Ovary (tissue), 9 donors: Measurements from ENCODE around the gene AMBRA1. TPM values are rescaled to one million over a fixed set of nuclear protein-coding genes. Genes with fewer than 3 reads are reported as not detected.

Experiments used
- DNase-seq, 5 donors: peaks; one replicate each; pipeline ENCODE4 v3.0.0-alpha.2; 2019 to 2020
- H3K27ac ChIP-seq, 2 donors: fragments of 200-600 bp; one replicate each; pipeline versions ENCODE4 v1.5.1 to v1.8.0; 2019 to 2022
- H3K27me3 ChIP-seq: fragments of 200-600 bp; one replicate; pipeline ENCODE4 v1.8.0; 2022
- H3K36me3 ChIP-seq: fragments of 200-600 bp; sonication (generic); one replicate; pipeline ENCODE4 v1.5.1; 2019
- H3K4me1 ChIP-seq: one replicate; pipeline ENCODE4 v1.8.1; 2013; ENCODE audit warnings: mild to moderate bottlenecking, moderate library complexity; ENCODE audit not compliant: insufficient read depth
- H3K4me3 ChIP-seq: fragments of 200-600 bp; sonication (generic); one replicate; pipeline ENCODE4 v1.5.1; 2017
- H3K9me3 ChIP-seq, 2 donors: fragments of 200-600 bp in 1 of 2; sonication (generic) in 1 of 2; one replicate each; pipeline versions ENCODE4 v1.5.1 to v1.8.1; 2013 to 2019; ENCODE audit warnings: mild to moderate bottlenecking in 1 of 2, moderate library complexity in 1 of 2
- CTCF ChIP-seq, 3 donors: fragments of 450-650 bp in 2 of 3; fragments of 200-600 bp in 1 of 3; IDR thresholded peaks; one replicate each; pipeline versions ENCODE4 v1.5.1 to v1.8.0; 2016 to 2022; ENCODE audit warnings: antibody characterized with exemption in 3 of 3, mild to moderate bottlenecking in 1 of 3
- EP300 ChIP-seq: sonication (generic); formaldehyde crosslinking; IDR thresholded peaks from one replicate; pipeline ENCODE4 v1.6.1; 2017; ENCODE audit warnings: antibody characterized with exemption
- POLR2A ChIP-seq: fragments of 450-650 bp; IDR thresholded peaks from one replicate; pipeline ENCODE4 v1.6.1; 2017; ENCODE audit warnings: antibody characterized with exemption, mild to moderate bottlenecking, moderate library complexity
- WGBS, 3 donors: extraction: QIAGEN DNeasy Blood & Tissue Kit in 1 of 3; methylation state at CpG; one replicate each; pipeline versions ENCODE4 v1.1.5 to v1.1.7; 2013 to 2017; 5-methylcytosine and 5-hydroxymethylcytosine counted together
- intact Hi-C, 4 donors: fragments of 100-400 bp; cut with DNase I; formaldehyde crosslinking; loops; one replicate each; pipeline versions ENCODE4 v1.11.0 to v1.15.1; 2022 to 2023
- polyA plus RNA-seq, 2 donors: library from polyadenylated mRNA; stranded (reverse); fragments of 200-250 nt in 1 of 2; fragments of 350-450 nt in 1 of 2; fragmentation: Illumina TruSeq in 1 of 2; extraction: RNeasy Lipid Tissue Mini Kit (QIAGEN cat#74804) in 1 of 2; gene quantifications; one replicate each; pipeline ENCODE4 v1.2.3, GENCODE V29; 2013 to 2014
- total RNA-seq, 7 donors: library from RNA; depleted of rRNA in 2 of 7; stranded (reverse); fragments of >200 nt in 2 of 7; fragmentation: NEBNext Ultra II Directional in 3 of 7; extraction: Animal tissue kit (Norgen Biotek cat#: 25700) in 3 of 7; gene quantifications; one replicate each; pipeline versions ENCODE4 v1.1.0 to v1.2.4, GENCODE V29; 2016 to 2023
- donor health status: DM: no; HTN: no; CAD: no; lungs with moderate emphysema.
- donor health status: DM: no; HTN: no; CAD: no.
- donor health status: Bipolar disorder and iron deficiency.
- donor health status: DM: yes; HTN: yes; CAD: no.
- donor health status: DM: no; HTN: no; CAD: no.
- donor health status: DM: yes; HTN: yes; CAD: no.

AMBRA1 gene
- total and polyA plus RNA-seq, 9 donors = 18.7 to 38.1 (median 30.1) TPM

- peaks cover 2% of the 10 kb centered on the region for H3K4me1 ChIP-seq
- 76 to 81% (median 76%) methylated on average over 9 of the region's 9 CpGs for WGBS, 3 donors
- no peak overlapping the region for H3K27ac ChIP-seq
These were observed 60.3 kb downstream of the AMBRA1 start for GRCh38 chr11:46533396-46534100.

GRCh38 chr11:46529928-46530574 lies 63.8 kb downstream of the AMBRA1 start:
- H3K27ac ChIP-seq = no peak overlapping the region
- H3K36me3 ChIP-seq = no peaks in the 10 kb centered on the region
- no peak overlapping the region for H3K4me3 ChIP-seq
- intact Hi-C loops = no loop called here
- H3K4me1 ChIP-seq = peaks cover 2% of the 10 kb centered on the region
- H3K9me3 ChIP-seq = no peaks in the 10 kb centered on the region
- H3K27me3 ChIP-seq = no peaks in the 10 kb centered on the region
- TF ChIP-seq EP300 (no peak), POLR2A (no peak), CTCF (IDR thresholded peaks at IDR 0.05) (no peak)
- DNase-seq = no peak
- 88 to 97% (median 94%) methylated on average over 6 of the region's 6 CpGs for WGBS, 3 donors

More at GRCh38 chr11:46533396-46534100, 60.3 kb downstream of the AMBRA1 start:
- no peak for DNase-seq
- TF ChIP-seq EP300 (no peak), CTCF (IDR thresholded peaks at IDR 0.05) (no peak), POLR2A (no peak)
- intact Hi-C loops = no loop called here
- Histone ChIP-seq H3K36me3 (no peaks in the 10 kb centered on the region), H3K4me3 (no peak overlapping the region), H3K9me3 (no peaks in the 10 kb centered on the region), H3K27me3 (no peaks in the 10 kb centered on the region)

- Histone ChIP-seq H3K4me3 (no peak overlapping the region), H3K27ac (no peak overlapping the region), H3K4me1 (peaks cover 2% of the 10 kb centered on the region), H3K9me3 (no peaks in the 10 kb centered on the region), H3K27me3 (no peaks in the 10 kb centered on the region), H3K36me3 (no peaks in the 10 kb centered on the region)
- DNase-seq = peak; percentile 23 to 61 (median 46)
- intact Hi-C loops = no loop called here
- 47 to 56% (median 55%) methylated on average over 4 of the region's 4 CpGs for WGBS, 3 donors
- no peak for TF ChIP-seq EP300
- peak; percentile 60 to 69 (median 65) for TF ChIP-seq CTCF (IDR thresholded peaks at IDR 0.05)
- no peak for TF ChIP-seq POLR2A
These were observed 64.5 kb downstream of the AMBRA1 start for GRCh38 chr11:46529095-46529905.

GRCh38 chr11:46528445-46529094 lies 65.3 kb downstream of the AMBRA1 start:
- intact Hi-C loops = no loop called here
- Histone ChIP-seq H3K9me3 (no peaks in the 10 kb centered on the region), H3K4me3 (no peak overlapping the region), H3K4me1 (peaks cover 2% of the 10 kb centered on the region), H3K27me3 (no peaks in the 10 kb centered on the region), H3K36me3 (no peaks in the 10 kb centered on the region), H3K27ac (no peak overlapping the region)
- DNase-seq = no peak
- 88 to 91% (median 89%) methylated on average over 8 of the region's 8 CpGs for WGBS, 3 donors
- TF ChIP-seq EP300 = no peak
- no peak for TF ChIP-seq POLR2A
- no peak for TF ChIP-seq CTCF (IDR thresholded peaks at IDR 0.05)
